HEK293 (cell line): ENCODE data around the gene WASL.

Source experiments
- HOXC10 ChIP-seq: sonication (generic); formaldehyde crosslinking; IDR thresholded peaks from 2 replicates; pipeline ENCODE4 v1.8.1; 2023; ENCODE audit warnings: mild to moderate bottlenecking, missing genetic modification reagents
- KLF16 ChIP-seq: fragments of 450-650 bp; formaldehyde crosslinking; IDR thresholded peaks from 2 replicates; pipeline ENCODE4 v1.5.1; 2017; ENCODE audit warnings: missing biosample characterization, missing genetic modification characterization
- SALL2 ChIP-seq: fragments of 450-650 bp; formaldehyde crosslinking; IDR thresholded peaks from 2 replicates; pipeline ENCODE4 v1.5.0; 2017; ENCODE audit warnings: missing biosample characterization, mild to moderate bottlenecking, missing genetic modification characterization, borderline replicate concordance
- ZBTB7A ChIP-seq: fragments of 450-650 bp; formaldehyde crosslinking; IDR thresholded peaks from 2 replicates; pipeline ENCODE4 v1.5.1; 2016; ENCODE audit warnings: low read depth, missing biosample characterization, missing genetic modification characterization
- ZNF174 ChIP-seq: fragments of 450-650 bp; formaldehyde crosslinking; IDR thresholded peaks from 2 replicates; pipeline ENCODE4 v1.5.0; 2017; ENCODE audit warnings: missing biosample characterization, mild to moderate bottlenecking, missing genetic modification characterization
- ZNF596 ChIP-seq: fragments of 450-650 bp; IDR thresholded peaks from 2 replicates; pipeline ENCODE4 v1.5.0; 2018; ENCODE audit warnings: missing biosample characterization, mild to moderate bottlenecking, missing genetic modification characterization, moderate library complexity
- ZNF626 ChIP-seq: fragments of 450-650 bp; sonication (Bioruptor Pico); formaldehyde crosslinking; IDR thresholded peaks from 2 replicates; pipeline ENCODE4 v1.5.1; 2018; ENCODE audit warnings: missing biosample characterization, missing genetic modification characterization, inconsistent platforms
- TF ChIP-seq, protein P1 (sequence below): fragments of 450-650 bp; formaldehyde crosslinking; IDR thresholded peaks from 2 replicates; pipeline ENCODE4 v1.5.1; 2016; ENCODE audit warnings: missing biosample characterization, missing genetic modification characterization

DNA sequence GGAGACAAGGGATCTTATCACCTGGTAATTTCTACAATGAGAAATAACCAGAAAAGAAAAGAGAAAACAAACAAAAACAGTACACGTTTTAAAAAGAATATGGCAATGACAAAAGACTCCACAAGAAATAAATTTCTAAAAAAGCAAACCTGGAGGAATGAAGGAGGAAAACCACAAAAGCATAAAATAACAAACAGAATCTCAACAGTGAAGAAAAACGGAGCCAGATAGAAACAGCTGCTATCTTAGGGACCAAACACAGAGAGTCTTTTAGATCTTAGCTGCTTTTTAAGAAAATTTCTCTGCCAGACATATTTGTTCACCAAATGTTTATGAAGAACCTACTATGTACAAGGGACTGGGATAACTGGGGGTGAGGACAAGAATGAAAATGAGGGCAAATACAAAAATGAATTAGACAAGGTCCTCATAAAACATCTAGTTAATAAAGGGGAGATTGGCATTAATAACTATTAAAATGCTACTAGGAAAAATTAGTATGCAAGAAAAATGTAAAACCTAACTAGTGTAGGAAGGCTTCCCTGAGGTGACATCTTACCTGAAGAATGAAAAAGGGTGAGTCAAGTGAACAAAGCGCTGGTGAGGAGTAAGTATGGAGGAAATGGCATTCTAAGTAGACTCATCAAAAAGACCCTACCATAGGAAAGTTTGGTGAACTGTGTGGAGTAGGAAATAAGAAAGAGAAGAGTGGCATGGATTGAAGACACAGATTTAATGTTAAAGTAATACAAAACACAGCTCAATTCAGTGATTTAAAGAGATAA lies 34.3 kb downstream of the WASL start:
- no peak for TF ChIP-seq ZNF626 (tag by site-specific recombination)
- TF ChIP-seq, protein P1, sequence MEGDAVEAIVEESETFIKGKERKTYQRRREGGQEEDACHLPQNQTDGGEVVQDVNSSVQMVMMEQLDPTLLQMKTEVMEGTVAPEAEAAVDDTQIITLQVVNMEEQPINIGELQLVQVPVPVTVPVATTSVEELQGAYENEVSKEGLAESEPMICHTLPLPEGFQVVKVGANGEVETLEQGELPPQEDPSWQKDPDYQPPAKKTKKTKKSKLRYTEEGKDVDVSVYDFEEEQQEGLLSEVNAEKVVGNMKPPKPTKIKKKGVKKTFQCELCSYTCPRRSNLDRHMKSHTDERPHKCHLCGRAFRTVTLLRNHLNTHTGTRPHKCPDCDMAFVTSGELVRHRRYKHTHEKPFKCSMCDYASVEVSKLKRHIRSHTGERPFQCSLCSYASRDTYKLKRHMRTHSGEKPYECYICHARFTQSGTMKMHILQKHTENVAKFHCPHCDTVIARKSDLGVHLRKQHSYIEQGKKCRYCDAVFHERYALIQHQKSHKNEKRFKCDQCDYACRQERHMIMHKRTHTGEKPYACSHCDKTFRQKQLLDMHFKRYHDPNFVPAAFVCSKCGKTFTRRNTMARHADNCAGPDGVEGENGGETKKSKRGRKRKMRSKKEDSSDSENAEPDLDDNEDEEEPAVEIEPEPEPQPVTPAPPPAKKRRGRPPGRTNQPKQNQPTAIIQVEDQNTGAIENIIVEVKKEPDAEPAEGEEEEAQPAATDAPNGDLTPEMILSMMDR = no peak
- no peak for TF ChIP-seq ZNF174 (tag by site-specific recombination)
- TF ChIP-seq ZBTB7A (tag by site-specific recombination) = no peak
- no peak for TF ChIP-seq HOXC10 (CRISPR knock-in tag)
- no peak for TF ChIP-seq ZNF596 (tag by site-specific recombination)
- no peak for TF ChIP-seq SALL2 (tag by site-specific recombination)
- no peak for TF ChIP-seq KLF16 (tag by site-specific recombination)
